Measurements from ENCODE around the gene ZBTB44. TPM values are rescaled to one million over a fixed set of nuclear protein-coding genes. Genes with fewer than 3 reads are reported as not detected.

ZBTB44 gene
- total and polyA plus RNA-seq, 4 donors, result 4.7 to 33.9 (median 17.0) TPM

DNA sequence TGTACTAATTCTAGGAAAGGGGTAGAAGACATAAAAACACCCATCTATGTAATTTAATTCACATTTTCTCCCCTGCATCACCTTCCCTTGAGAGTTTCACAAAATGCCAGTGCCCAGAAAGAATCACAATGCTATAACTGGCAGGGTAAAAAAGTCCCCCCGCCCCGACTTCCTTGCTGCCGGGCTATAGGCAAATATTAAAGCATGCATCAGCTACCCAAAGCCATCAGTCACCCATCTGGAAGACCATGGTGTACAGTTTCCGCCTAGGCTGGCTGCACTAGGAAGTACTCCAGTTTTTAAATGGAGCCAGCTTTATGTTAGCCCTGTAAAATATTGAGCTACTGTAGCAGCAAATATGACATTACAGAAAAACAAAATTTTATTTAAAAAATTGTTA lies 87.3 kb downstream of the ZBTB44 start:
- 98% methylated on average over 4 of the region's 4 CpGs for WGBS
- no peaks in the 10 kb centered on the region for H3K9me3 ChIP-seq (ENCODE audit: control insufficient read depth in 4 of 4, low read length in 3 of 4)
- TF ChIP-seq, protein P1, sequence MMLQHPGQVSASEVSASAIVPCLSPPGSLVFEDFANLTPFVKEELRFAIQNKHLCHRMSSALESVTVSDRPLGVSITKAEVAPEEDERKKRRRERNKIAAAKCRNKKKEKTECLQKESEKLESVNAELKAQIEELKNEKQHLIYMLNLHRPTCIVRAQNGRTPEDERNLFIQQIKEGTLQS (IDR thresholded peaks at IDR 0.05), result no peak
- TF ChIP-seq RXRA (IDR thresholded peaks at IDR 0.05), result no peak
- no peak for TF ChIP-seq TAF1 (conservative IDR thresholded peaks at IDR 0.05)

DNA sequence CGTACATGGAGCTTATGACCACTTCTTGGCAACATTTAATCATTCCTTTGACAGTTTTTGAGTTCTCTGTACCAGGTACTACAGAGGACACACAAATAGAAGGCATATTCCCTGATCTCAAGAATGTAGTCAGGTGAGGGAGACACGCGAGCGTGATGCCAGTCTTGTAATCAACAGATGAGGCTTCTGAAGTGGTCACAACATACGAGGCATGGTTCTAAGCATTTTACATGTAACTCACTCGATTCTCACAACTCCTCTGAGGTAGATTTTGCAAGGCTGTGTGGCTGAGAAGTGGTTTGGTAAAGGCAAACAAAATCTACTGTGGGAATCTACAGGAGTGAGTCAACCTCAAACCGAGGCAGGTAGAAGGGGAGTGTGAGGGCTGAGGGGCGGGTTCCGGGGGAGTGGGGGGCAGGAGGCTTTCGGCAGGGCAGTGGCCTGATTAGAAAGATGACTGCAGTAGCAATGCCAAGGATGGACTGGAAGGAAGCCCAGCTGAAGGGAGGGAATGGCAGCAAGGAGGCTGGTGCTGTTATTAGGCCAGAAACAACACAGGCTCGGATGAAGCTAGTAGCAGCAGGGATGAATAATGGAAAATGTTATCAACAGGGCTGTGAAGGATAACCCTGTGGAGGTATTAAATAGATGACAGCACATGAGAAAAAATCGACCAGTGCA lies 91.3 kb downstream of the ZBTB44 start:
- 87% methylated on average over 12 of the region's 12 CpGs for WGBS
- no peak overlapping the region for H3K4me3 ChIP-seq (ENCODE audit: low read depth in 1 of 3, low read length in 3 of 3)

More for the DNA sequence above, 87.3 kb downstream of the ZBTB44 start:
- no peak for DNase-seq (ENCODE audit: low spot score)
- Histone ChIP-seq H3K27ac (ENCODE audit: low read depth in 1 of 2, low read length in 2 of 2) (no peak overlapping the region), H3K36me3 (ENCODE audit: control insufficient read depth in 4 of 4, insufficient read depth in 3 of 4, low read depth in 1 of 4, low read length in 3 of 4) (no peaks in the 10 kb centered on the region), H3K4me1 (ENCODE audit: control insufficient read depth in 4 of 4, insufficient read depth in 4 of 4, low read length in 3 of 4) (peaks cover 0 to 10% (median 5%) of the 10 kb centered on the region in 4 donors), H3K27me3 (ENCODE audit: control insufficient read depth in 4 of 4, insufficient read depth in 4 of 4, low read length in 3 of 4) (no peaks in the 10 kb centered on the region), H3K9ac (ENCODE audit: low read depth in 1 of 2, low read length in 2 of 2) (no peak overlapping the region), H3K4me3 (ENCODE audit: low read depth in 1 of 3, low read length in 3 of 3) (no peak overlapping the region)

GRCh38 chr11:130220311-130221035 lies 94.2 kb downstream of the ZBTB44 start:
- Histone ChIP-seq H3K4me1 (ENCODE audit: control insufficient read depth in 4 of 4, insufficient read depth in 4 of 4, low read length in 3 of 4) (no peaks in the 10 kb centered on the region), H3K9me3 (ENCODE audit: control insufficient read depth in 4 of 4, low read length in 3 of 4) (no peaks in the 10 kb centered on the region), H3K36me3 (ENCODE audit: control insufficient read depth in 4 of 4, insufficient read depth in 3 of 4, low read depth in 1 of 4, low read length in 3 of 4) (no peaks in the 10 kb centered on the region), H3K27me3 (ENCODE audit: control insufficient read depth in 4 of 4, insufficient read depth in 4 of 4, low read length in 3 of 4) (no peaks in the 10 kb centered on the region), H3K27ac (ENCODE audit: low read depth in 1 of 2, low read length in 2 of 2) (no peak overlapping the region), H3K4me3 (ENCODE audit: low read depth in 1 of 3, low read length in 3 of 3) (no peak overlapping the region), H3K9ac (ENCODE audit: low read depth in 1 of 2, low read length in 2 of 2) (no peak overlapping the region)
- 86% methylated on average over 19 of the region's 19 CpGs for WGBS
- no peak for DNase-seq (ENCODE audit: low spot score)
- TF ChIP-seq, protein P2, sequence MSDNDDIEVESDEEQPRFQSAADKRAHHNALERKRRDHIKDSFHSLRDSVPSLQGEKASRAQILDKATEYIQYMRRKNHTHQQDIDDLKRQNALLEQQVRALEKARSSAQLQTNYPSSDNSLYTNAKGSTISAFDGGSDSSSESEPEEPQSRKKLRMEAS (IDR thresholded peaks at IDR 0.05), result no peak
- TF ChIP-seq EGR1 (IDR thresholded peaks at IDR 0.05; ENCODE audit: low read depth in 2 of 2), result no peak
- no peak for TF ChIP-seq CTCF (IDR thresholded peaks at IDR 0.05; ENCODE audit: low read depth, low read length, missing input control)
- no peak for TF ChIP-seq SP1 (IDR thresholded peaks at IDR 0.05)
- no peak for TF ChIP-seq JUND (IDR thresholded peaks at IDR 0.05)
- TF ChIP-seq, protein P3, sequence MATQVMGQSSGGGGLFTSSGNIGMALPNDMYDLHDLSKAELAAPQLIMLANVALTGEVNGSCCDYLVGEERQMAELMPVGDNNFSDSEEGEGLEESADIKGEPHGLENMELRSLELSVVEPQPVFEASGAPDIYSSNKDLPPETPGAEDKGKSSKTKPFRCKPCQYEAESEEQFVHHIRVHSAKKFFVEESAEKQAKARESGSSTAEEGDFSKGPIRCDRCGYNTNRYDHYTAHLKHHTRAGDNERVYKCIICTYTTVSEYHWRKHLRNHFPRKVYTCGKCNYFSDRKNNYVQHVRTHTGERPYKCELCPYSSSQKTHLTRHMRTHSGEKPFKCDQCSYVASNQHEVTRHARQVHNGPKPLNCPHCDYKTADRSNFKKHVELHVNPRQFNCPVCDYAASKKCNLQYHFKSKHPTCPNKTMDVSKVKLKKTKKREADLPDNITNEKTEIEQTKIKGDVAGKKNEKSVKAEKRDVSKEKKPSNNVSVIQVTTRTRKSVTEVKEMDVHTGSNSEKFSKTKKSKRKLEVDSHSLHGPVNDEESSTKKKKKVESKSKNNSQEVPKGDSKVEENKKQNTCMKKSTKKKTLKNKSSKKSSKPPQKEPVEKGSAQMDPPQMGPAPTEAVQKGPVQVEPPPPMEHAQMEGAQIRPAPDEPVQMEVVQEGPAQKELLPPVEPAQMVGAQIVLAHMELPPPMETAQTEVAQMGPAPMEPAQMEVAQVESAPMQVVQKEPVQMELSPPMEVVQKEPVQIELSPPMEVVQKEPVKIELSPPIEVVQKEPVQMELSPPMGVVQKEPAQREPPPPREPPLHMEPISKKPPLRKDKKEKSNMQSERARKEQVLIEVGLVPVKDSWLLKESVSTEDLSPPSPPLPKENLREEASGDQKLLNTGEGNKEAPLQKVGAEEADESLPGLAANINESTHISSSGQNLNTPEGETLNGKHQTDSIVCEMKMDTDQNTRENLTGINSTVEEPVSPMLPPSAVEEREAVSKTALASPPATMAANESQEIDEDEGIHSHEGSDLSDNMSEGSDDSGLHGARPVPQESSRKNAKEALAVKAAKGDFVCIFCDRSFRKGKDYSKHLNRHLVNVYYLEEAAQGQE (IDR thresholded peaks at IDR 0.05), result no peak
- no peak for TF ChIP-seq YY1 (IDR thresholded peaks at IDR 0.05)
- no peak for TF ChIP-seq FOXA2 (IDR thresholded peaks at IDR 0.05)
- TF ChIP-seq GABPA (IDR thresholded peaks at IDR 0.05 in 1 of 2, conservative IDR thresholded peaks at IDR 0.05 in 1 of 2), result no peak

More for the DNA sequence above, 91.3 kb downstream of the ZBTB44 start:
- no peak overlapping the region for H3K9ac ChIP-seq (ENCODE audit: low read depth in 1 of 2, low read length in 2 of 2)
- no peaks in the 10 kb centered on the region for H3K9me3 ChIP-seq (ENCODE audit: control insufficient read depth in 4 of 4, low read length in 3 of 4)
- H3K27ac ChIP-seq (ENCODE audit: low read depth in 1 of 2, low read length in 2 of 2), result no peak overlapping the region
- no peaks in the 10 kb centered on the region for H3K36me3 ChIP-seq (ENCODE audit: control insufficient read depth in 4 of 4, insufficient read depth in 3 of 4, low read depth in 1 of 4, low read length in 3 of 4)
- no peak for DNase-seq (ENCODE audit: low spot score)
- TF ChIP-seq CTCF (IDR thresholded peaks at IDR 0.05; ENCODE audit: low read depth, low read length, missing input control) (no peak), FOXA1 (IDR thresholded peaks at IDR 0.05) (no peak), YY1 (IDR thresholded peaks at IDR 0.05) (no peak), TAF1 (conservative IDR thresholded peaks at IDR 0.05) (no peak), RAD21 (IDR thresholded peaks at IDR 0.05) (no peak), FOXA2 (IDR thresholded peaks at IDR 0.05) (no peak)
- TF ChIP-seq, protein P1 (IDR thresholded peaks at IDR 0.05), result no peak
- no peaks in the 10 kb centered on the region for H3K27me3 ChIP-seq (ENCODE audit: control insufficient read depth in 4 of 4, insufficient read depth in 4 of 4, low read length in 3 of 4)
- no peaks in the 10 kb centered on the region for H3K4me1 ChIP-seq (ENCODE audit: control insufficient read depth in 4 of 4, insufficient read depth in 4 of 4, low read length in 3 of 4)
